GM18520 (cell line): ENCODE data around the gene CRABP1.

Experiments
- ATAC-seq: cut with Tn5 transposase; IDR thresholded peaks from one replicate; pipeline ENCODE4 v1.9.1; 2021; ENCODE audit not compliant: unreplicated experiment

Gene CRABP1

DNA sequence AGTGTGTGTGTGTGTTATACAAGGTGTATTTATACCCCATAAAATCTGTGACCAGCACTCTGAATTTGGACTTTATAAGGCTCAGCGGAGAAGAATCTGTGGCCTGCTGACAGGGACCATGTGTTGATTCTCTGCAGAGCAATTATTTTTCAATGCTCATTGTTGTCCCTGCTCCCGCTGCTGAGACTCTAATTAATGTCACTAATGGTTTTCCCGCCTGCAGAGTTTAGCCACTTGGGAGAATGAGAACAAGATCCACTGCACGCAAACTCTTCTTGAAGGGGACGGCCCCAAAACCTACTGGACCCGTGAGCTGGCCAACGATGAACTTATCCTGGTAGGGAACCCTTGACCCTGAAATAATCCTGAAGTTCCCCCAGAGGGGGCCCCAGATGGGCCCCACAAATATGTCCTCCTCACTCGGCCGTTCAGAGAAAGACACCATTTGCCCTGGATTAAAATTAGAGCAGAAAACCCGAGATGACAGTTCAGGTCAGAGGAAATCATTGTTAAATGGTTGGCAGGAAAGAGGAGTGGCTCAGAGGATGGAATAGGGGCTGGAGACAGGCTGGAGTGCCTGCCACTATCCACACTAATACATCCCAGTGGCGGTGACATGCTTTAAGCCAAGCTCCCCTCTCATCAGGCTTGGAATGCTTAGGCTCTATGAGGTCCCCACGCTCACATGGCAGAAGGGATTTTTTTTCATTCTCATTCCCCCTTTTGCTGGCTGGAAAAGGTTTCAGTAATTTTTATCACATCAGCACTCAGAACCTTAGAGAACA is 3.3 kb downstream of the CRABP1 start:
- no peak for ATAC-seq

- no peak for ATAC-seq
Measured at GRCh38 chr15:78345396-78346125, 5.4 kb downstream of the CRABP1 start.

DNA sequence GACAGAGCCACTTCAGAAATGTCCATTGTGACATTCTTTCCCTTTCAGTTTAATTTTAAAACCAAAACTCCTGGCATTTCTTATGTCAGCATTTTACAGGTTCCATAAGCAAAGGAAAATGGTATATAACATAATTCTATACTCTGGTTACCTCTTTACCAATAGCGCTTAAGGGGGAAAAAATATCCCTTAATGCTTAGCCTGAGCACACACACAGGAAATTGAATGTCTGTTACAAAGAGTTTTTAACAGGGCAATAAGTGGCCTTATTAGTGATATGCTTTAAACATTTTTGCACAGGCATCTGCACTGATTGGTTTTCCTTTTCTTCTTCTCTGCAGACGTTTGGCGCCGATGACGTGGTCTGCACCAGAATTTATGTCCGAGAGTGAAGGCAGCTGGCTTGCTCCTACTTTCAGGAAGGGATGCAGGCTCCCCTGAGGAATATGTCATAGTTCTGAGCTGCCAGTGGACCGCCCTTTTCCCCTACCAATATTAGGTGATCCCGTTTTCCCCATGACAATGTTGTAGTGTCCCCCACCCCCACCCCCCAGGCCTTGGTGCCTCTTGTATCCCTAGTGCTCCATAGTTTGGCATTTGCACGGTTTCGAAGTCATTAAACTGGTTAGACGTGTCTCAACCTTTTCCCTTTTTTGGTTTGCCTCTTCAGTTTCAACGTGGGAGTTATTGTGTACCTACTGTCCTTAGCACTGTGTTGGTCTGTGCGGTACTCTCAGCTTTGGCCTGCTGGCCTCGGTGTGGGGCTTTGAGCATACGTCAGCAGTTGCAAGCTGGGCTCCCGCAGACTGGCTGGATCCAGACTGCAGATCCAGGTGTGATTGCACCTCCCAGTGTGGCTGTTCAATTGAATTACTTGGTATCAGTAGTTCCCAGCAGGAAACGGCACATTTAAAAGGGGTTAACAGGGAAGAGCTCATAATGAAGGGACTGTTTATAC is 7.7 kb downstream of the CRABP1 start:
- ATAC-seq = no peak

DNA sequence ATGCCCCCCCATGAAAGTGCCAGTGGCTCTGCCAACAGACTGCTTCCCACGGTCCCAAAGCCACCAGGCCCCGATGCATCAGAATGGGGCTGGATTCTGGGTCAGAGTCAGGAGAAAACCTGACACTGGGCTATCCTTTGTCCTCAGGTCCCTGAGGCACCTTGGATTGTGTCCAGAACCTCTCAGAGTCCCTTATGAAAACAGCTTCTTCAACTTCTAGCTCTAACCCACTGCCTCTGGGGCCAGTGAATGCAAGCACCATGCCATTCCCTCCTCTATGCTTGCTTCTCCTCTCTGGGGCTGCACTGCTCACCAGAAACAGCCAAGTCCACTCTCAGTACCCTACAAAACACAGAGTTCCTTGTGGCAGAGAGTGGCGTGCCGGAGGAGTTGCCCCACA is 9.9 kb downstream of the CRABP1 start:
- ATAC-seq = no peak

GRCh38 chr15:78351539-78351938 is 11.4 kb downstream of the CRABP1 start:
- no peak for ATAC-seq

- no peak for ATAC-seq
Measured at GRCh38 chr15:78353093-78353492, 12.9 kb downstream of the CRABP1 start.

DNA sequence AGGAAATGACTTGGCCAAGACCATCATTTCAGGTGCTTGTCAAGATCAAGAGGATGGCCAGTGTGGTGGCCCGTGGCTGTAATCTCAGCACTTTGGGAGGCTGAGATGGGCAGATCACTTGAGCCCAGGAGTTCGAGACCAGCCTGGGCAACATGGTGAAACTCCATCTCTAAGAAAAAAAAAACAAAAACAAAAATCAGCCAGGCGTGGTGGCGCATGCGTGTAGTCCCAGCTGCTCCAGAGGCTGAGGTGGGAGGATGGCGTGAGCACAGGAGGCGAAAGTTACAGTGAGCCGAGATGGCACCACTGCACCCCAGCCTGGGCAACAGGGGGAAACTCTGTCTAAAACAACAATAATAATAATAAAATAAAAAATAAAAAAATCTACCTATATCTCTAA is 15.0 kb downstream of the CRABP1 start:
- no peak for ATAC-seq

GRCh38 chr15:78358102-78358870 is 18.1 kb downstream of the CRABP1 start:
- no peak for ATAC-seq

DNA sequence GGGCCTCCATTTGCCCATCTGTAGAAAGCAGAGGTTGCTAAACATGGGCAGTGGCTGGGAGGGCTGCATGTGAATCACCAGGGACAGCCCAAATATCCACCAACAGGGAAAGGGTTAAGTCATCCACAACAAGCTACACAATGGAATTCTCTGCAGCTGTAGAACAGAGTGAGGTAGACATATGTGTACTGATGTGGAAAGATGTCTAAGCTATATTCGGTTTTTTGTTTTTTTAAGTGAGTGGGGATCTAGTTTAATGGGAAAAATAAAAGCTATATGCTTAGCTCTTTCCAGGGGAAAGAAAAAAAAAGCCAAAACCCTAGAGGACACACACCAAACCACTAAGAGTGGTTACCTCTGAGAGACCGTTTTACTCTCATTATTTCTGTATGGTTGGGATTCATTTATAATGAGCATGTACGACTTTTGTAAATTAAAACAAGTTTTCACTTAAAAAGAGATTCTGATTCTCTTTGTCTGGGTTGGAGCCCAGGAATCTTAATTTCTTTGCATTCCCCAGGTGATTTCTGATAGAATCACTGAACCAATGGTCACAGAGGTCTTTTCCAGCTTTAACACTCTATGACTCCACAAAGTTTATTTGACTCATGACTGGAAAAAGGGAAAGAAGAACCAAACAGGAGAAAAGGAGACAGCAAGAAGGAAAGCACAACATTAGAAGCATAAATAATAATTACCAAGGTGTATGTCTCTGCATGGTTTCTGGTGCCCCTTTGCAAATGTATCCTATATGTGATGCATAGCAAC is 19.1 kb downstream of the CRABP1 start:
- ATAC-seq = no peak

DNA sequence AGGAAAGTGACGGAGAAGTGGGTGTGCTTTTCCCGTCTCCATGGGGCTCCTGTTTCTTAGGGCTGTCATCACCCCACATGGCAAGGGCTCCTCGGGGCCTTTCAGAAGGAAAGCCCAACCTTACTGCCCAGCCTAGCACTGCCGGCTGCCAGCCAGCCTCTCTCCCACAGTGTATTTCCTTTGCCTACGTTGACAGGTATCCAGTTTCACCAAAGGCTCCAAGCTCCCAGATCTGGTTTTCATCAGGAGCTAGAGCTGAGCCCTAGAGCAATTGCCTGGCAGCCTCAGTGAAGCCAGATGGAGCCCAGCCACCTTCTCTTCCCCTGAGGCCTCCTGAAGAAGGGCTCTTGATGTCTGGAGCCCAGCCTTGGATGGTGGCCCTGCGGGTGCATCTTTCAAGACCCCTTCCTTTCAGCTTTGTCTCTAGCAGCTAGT is 20.2 kb downstream of the CRABP1 start:
- ATAC-seq = no peak

GRCh38 chr15:78360958-78361718 is 21.0 kb downstream of the CRABP1 start:
- ATAC-seq = no peak

DNA sequence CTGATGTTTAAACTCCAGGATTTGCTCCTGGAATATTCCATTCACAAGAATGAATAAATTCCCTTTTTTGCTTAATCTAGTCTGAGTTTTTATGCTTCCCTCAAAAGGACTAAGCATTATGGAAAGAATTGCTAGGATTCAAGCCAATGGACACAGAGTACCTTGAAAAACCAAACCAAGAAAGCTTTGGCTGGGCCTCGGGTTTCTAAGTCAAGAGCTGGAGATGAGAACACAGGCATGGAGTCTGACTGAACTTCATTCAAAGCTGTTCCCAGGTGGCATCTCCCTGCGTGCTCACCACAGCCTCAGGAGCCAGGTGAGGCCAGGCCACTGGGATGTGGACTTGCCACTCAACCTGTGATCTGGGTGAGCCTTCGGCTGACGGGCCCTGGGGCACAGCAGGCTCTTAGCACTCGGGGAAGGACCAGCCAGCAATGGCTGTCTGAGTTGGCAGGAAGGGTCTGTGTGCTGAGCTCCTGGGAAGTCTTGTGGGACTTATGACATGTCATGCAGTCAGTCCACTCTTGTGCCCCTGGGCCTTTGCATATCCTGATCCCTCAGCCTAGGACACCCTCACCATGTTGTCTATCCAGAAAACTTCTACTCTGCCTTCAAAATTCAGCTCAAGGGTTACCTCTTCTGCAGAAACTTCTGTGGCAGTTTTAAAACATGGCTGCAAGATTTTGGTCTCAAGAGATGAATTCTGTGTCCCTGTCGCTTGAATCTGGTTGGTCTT is 21.8 kb downstream of the CRABP1 start:
- no peak for ATAC-seq

DNA sequence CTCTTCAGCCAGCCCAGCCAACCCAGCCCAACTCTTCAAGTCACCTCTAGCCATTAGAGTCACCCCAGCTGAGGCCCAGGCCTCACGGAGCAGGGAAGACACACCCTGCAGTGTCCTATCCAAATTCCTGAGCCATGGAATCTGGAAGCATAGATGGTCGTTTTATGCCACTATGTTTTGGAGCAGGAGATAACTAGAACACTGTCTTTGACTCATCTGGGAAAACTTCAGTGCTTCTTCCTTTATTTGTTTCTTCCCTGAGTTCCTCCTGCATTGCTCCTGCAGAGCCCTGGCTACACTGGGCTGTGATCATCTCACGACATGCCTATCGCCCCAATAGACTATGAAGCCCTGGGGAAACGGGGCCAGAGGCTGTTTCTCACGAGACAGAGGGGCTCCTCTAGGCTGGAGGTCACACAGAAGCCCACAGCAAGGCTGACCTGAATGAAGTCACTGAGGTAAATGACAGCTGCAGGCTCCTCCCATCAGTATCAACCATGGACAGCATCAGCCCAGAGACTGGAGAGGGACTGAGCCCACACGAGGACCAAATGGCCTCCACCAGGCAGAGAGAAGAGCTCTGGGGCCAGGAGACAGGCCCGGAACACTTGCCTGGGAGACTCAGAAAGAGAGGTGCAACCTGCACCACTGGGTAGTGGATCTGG is 22.7 kb downstream of the CRABP1 start:
- ATAC-seq = no peak

GRCh38 chr15:78363381-78363734 is 23.2 kb downstream of the CRABP1 start:
- ATAC-seq = no peak

- ATAC-seq = no peak
Measured at GRCh38 chr15:78364233-78364632, 24.1 kb downstream of the CRABP1 start.

- no peak for ATAC-seq
Measured at GRCh38 chr15:78365917-78366316, 25.8 kb downstream of the CRABP1 start.

GRCh38 chr15:78366342-78366741 is 26.2 kb downstream of the CRABP1 start:
- ATAC-seq = no peak

DNA sequence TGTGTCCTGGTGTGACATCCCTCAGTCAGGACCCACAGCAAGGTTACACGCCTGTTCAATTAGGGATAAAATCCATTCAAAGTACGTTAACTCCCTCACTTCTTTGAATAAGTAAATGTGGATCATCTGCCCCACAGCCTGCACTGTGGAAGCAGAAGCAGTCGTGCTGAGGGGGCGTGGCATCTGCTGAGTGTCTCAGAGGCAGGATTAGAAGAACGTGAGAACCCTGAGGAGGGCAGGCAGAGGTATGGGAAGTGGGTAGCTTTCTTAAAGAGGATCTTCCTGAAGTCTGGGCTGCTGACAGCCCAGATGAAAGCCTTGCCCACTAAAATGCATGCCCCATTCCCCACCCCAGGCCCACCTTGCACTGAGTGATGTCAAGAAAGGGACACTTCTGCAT is 28.5 kb downstream of the CRABP1 start:
- ATAC-seq = no peak
